ENCODE measurements around the gene KCTD20. TPM values are rescaled to one million over a fixed set of nuclear protein-coding genes. Genes with fewer than 3 reads are reported as not detected.
"Not testable (repeated sequence)": the region's sequence is repeated elsewhere in the genome, so short reads cannot be mapped to it uniquely, and the experiment has no call there.

KCTD20 gene
- total RNA-seq, 4 donors from 2014 or later, result 31.5 to 40.4 (median 37.8) TPM

- H3K36me3 ChIP-seq, result peaks cover 0 to 12% (median 0%) of the 10 kb centered on the region in 3 donors
- no peak for DNase-seq
- H3K27ac ChIP-seq, result peak overlapping the region in 3 of 4 donors; percentile 97 to 99 (median 98)
- H3K4me1 ChIP-seq, result peaks cover 0 to 34% (median 6%) of the 10 kb centered on the region in 4 donors
- H3K4me3 ChIP-seq, result peak overlapping the region in 3 of 4 donors; percentile 94 to 98 (median 97)
- TF ChIP-seq CTCF (IDR thresholded peaks at IDR 0.05), result no peak
- no peaks in the 10 kb centered on the region for H3K27me3 ChIP-seq
- peaks cover 0 to 3% (median 0%) of the 10 kb centered on the region in 4 donors for H3K9me3 ChIP-seq
These were observed 1.7 kb downstream of the KCTD20 start for GRCh38 chr6:36444470-36444869.

GRCh38 chr6:36445621-36446020 is 2.8 kb downstream of the KCTD20 start:
- peaks cover 0 to 3% (median 0%) of the 10 kb centered on the region in 4 donors for H3K9me3 ChIP-seq
- H3K27me3 ChIP-seq, result no peaks in the 10 kb centered on the region
- TF ChIP-seq CTCF (IDR thresholded peaks at IDR 0.05), result no peak
- no peak for TF ChIP-seq POLR2A (IDR thresholded peaks at IDR 0.05)
- no peak overlapping the region for H3K4me3 ChIP-seq
- no peak overlapping the region for H3K27ac ChIP-seq
- H3K4me1 ChIP-seq, result peaks cover 0 to 33% (median 6%) of the 10 kb centered on the region in 4 donors
- H3K36me3 ChIP-seq, result peaks cover 0 to 12% (median 0%) of the 10 kb centered on the region in 3 donors
- DNase-seq, result no peak

- not testable (repeated sequence) for H3K9me3 ChIP-seq, DNase-seq
- H3K36me3 ChIP-seq, result peaks cover 0 to 16% (median 0%) of the 10 kb centered on the region in 3 donors
These were observed 6.4 kb downstream of the KCTD20 start for GRCh38 chr6:36449173-36449572.

GRCh38 chr6:36452897-36453296 is 10.1 kb downstream of the KCTD20 start:
- H3K9me3 ChIP-seq, H3K27me3 ChIP-seq, DNase-seq, H3K4me3 ChIP-seq, H3K4me1 ChIP-seq, H3K27ac ChIP-seq: not testable (repeated sequence)
- peaks cover 0 to 16% (median 0%) of the 10 kb centered on the region in 3 donors for H3K36me3 ChIP-seq

More at GRCh38 chr6:36449173-36449572, 6.4 kb downstream of the KCTD20 start:
- H3K4me3 ChIP-seq, H3K27me3 ChIP-seq, H3K27ac ChIP-seq: not testable (repeated sequence)
- H3K4me1 ChIP-seq, result peaks cover 0 to 13% (median 3%) of the 10 kb centered on the region in 4 donors

GRCh38 chr6:36455486-36456027 is 12.8 kb downstream of the KCTD20 start:
- H3K27me3 ChIP-seq, result no peaks in the 10 kb centered on the region
- H3K27ac ChIP-seq, result no peak overlapping the region
- H3K4me3 ChIP-seq, result no peak overlapping the region
- no peak for DNase-seq
- no peak for TF ChIP-seq POLR2A (IDR thresholded peaks at IDR 0.05)
- no peak for TF ChIP-seq CTCF (IDR thresholded peaks at IDR 0.05)
- peaks cover 0 to 4% (median 0%) of the 10 kb centered on the region in 3 donors for H3K36me3 ChIP-seq
- no peaks in the 10 kb centered on the region for H3K9me3 ChIP-seq
- peaks cover 0 to 8% (median 0%) of the 10 kb centered on the region in 4 donors for H3K4me1 ChIP-seq

- Histone ChIP-seq H3K4me3 (no peak overlapping the region), H3K4me1 (peaks cover 0 to 8% (median 0%) of the 10 kb centered on the region in 4 donors), H3K27ac (no peak overlapping the region), H3K27me3 (no peaks in the 10 kb centered on the region), H3K9me3 (no peaks in the 10 kb centered on the region), H3K36me3 (no peaks in the 10 kb centered on the region)
- no peak for DNase-seq
- TF ChIP-seq POLR2A (IDR thresholded peaks at IDR 0.05) (no peak), CTCF (IDR thresholded peaks at IDR 0.05) (no peak)
These were observed 16.7 kb downstream of the KCTD20 start for GRCh38 chr6:36459501-36459900.

GRCh38 chr6:36460916-36461315 is 18.1 kb downstream of the KCTD20 start:
- H3K4me3 ChIP-seq, result no peak overlapping the region
- no peaks in the 10 kb centered on the region for H3K36me3 ChIP-seq
- no peak for TF ChIP-seq CTCF (IDR thresholded peaks at IDR 0.05)
- TF ChIP-seq POLR2A (IDR thresholded peaks at IDR 0.05), result no peak
- no peaks in the 10 kb centered on the region for H3K27me3 ChIP-seq
- peaks cover 0 to 8% (median 0%) of the 10 kb centered on the region in 4 donors for H3K4me1 ChIP-seq
- H3K9me3 ChIP-seq, result no peaks in the 10 kb centered on the region
- no peak for DNase-seq
- H3K27ac ChIP-seq, result no peak overlapping the region
